ENCODE results near the gene MACROD2. TPM values are rescaled to one million over a fixed set of nuclear protein-coding genes. Genes with fewer than 3 reads are reported as not detected.

MACROD2 gene
- total RNA-seq, 4 donors from 2014 or later: 4.6 to 33.0 (median 8.3) TPM

DNA sequence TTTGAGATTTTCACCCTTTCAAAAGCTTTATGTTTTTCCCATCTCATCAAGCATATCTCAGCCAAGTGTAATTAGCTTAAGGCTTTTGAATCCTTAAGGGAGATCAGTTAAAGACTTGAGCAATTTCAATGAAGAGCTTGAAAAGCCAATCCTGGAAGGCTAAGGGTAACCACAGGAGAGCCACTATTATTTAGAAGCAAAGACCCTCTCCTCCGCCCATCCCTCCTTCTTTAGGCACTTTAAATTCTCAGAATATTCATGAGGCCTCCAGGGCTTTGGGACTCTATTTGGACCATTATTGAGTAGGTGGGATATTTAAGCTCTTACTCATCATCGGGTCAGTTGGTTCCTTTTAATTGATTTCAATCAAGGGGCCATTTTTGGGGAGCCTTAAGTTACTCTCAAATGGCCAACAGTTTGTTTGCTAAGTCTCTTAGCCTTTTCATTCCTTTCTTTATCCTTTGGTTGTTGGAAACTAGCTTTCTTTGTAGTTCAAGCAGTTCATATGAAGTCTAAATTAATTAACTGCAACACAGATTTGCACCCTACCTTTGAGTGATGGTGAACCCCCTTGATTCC is 2010.7 kb downstream of the MACROD2 start:
- Histone ChIP-seq H3K4me1 (no peaks in the 10 kb centered on the region), H3K9me3 (no peaks in the 10 kb centered on the region), H3K36me3 (no peaks in the 10 kb centered on the region), H3K4me3 (no peak overlapping the region), H3K27me3 (no peaks in the 10 kb centered on the region), H3K27ac (no peak overlapping the region)
- in situ Hi-C loops (cut with MboI; ENCODE audit: low pct_ligation_motif_present in 1 of 4, low pct_unique_long_range_greater_than_20kb in 1 of 4, low sequenced_read_pairs in 3 of 4) (no loop called here), intact Hi-C loops (cut with DNase I; ENCODE audit: low total_unique reads) (no loop called here)
- TF ChIP-seq, protein P1, sequence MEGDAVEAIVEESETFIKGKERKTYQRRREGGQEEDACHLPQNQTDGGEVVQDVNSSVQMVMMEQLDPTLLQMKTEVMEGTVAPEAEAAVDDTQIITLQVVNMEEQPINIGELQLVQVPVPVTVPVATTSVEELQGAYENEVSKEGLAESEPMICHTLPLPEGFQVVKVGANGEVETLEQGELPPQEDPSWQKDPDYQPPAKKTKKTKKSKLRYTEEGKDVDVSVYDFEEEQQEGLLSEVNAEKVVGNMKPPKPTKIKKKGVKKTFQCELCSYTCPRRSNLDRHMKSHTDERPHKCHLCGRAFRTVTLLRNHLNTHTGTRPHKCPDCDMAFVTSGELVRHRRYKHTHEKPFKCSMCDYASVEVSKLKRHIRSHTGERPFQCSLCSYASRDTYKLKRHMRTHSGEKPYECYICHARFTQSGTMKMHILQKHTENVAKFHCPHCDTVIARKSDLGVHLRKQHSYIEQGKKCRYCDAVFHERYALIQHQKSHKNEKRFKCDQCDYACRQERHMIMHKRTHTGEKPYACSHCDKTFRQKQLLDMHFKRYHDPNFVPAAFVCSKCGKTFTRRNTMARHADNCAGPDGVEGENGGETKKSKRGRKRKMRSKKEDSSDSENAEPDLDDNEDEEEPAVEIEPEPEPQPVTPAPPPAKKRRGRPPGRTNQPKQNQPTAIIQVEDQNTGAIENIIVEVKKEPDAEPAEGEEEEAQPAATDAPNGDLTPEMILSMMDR (IDR thresholded peaks at IDR 0.05): no peak
- DNase-seq: no peak
- 83 to 89% methylated on average over 2 of the region's 2 CpGs for WGBS, 2 donors (ENCODE audit: low coverage in 1 of 2)

DNA sequence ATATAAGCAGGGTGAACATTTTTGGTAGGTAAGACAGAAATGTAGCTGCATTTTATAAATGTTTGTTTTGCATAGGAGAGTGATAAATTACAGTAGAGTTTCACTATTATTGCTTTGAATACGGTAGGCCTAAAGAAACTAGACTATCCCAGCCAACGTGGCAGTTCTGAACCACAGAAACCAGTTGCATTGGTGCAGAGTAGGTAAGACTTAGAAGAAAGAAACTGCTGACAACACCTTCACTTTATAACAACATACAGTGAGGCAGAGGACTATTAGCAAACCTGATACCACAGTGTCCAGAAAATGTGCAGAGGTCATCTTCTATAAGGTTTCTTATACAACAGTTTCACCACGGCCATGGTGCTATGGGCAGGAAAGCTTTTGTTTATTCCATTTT is 2011.8 kb downstream of the MACROD2 start:
- WGBS, 2 donors (ENCODE audit: low coverage in 1 of 2): 71 to 100% methylated on average over 1 to 3 of the region's 3 CpGs
- Histone ChIP-seq H3K4me3 (no peak overlapping the region), H3K4me1 (no peaks in the 10 kb centered on the region), H3K27ac (no peak overlapping the region), H3K27me3 (no peaks in the 10 kb centered on the region), H3K9me3 (no peaks in the 10 kb centered on the region), H3K36me3 (no peaks in the 10 kb centered on the region)
- TF ChIP-seq EP300 (IDR thresholded peaks at IDR 0.05; ENCODE audit: low read depth) (no peak), POLR2A (IDR thresholded peaks at IDR 0.05) (no peak), POLR2AphosphoS5 (IDR thresholded peaks at IDR 0.05) (no peak)
- TF ChIP-seq, protein P1 (IDR thresholded peaks at IDR 0.05): no peak
- in situ Hi-C loops (cut with MboI; ENCODE audit: low pct_ligation_motif_present in 1 of 4, low pct_unique_long_range_greater_than_20kb in 1 of 4, low sequenced_read_pairs in 3 of 4): no loop called here
- intact Hi-C loops (cut with DNase I; ENCODE audit: low total_unique reads): no loop called here
- no peak for DNase-seq

DNA sequence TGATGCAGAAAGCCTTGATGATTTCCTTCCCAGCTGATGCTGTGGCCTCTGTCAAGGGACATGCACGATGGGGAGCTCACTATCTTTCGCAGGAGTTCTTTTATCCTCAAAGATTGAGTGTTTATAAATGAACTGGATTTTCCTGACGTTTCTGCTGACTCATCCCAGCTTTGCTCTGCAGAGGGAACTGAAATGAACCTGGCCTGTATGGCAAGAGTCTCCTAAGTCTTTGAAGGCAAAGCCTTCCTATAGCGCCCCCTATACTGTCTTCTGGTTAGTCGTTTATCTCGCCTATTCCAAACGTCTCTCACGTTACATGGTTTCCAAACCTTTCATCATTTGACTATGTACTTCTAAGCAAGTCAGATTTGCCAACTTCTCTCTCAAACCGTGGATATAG is 2012.6 kb downstream of the MACROD2 start:
- in situ Hi-C loops (cut with MboI; ENCODE audit: low pct_ligation_motif_present in 1 of 4, low pct_unique_long_range_greater_than_20kb in 1 of 4, low sequenced_read_pairs in 3 of 4): no loop called here
- intact Hi-C loops (cut with DNase I; ENCODE audit: low total_unique reads): no loop called here
- WGBS, 2 donors (ENCODE audit: low coverage in 1 of 2): 70 to 82% methylated on average over 9 of the region's 9 CpGs
- Histone ChIP-seq H3K9me3 (no peaks in the 10 kb centered on the region), H3K27ac (no peak overlapping the region), H3K27me3 (no peaks in the 10 kb centered on the region), H3K36me3 (no peaks in the 10 kb centered on the region), H3K4me1 (no peaks in the 10 kb centered on the region), H3K4me3 (no peak overlapping the region)
- no peak for DNase-seq
- no peak for TF ChIP-seq POLR2AphosphoS5 (IDR thresholded peaks at IDR 0.05)
- no peak for TF ChIP-seq EP300 (IDR thresholded peaks at IDR 0.05; ENCODE audit: low read depth)
- no peak for TF ChIP-seq POLR2A (IDR thresholded peaks at IDR 0.05)
- TF ChIP-seq, protein P1 (IDR thresholded peaks at IDR 0.05): no peak

DNA sequence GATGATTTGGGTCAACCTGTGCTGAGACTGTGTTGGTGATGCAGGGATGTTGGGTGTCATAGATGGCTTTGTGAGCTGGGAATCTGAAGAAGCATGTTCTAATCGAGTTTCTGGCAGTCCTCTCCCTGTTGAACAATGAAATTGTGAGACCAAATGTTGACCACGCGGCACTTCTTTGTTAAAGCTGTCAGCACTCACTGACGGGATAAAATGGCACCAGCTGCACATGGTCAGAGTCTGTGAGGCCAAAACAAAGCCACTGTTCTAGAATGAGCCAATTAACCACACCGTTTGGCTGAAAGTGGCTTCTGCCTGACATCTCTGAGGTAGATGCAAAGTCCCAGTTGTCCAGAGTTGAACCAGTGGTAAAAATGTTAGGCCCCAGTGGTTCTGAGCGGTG is 2015.7 kb downstream of the MACROD2 start:
- WGBS, 2 donors (ENCODE audit: low coverage in 1 of 2): 73 to 76% methylated on average over 3 to 6 of the region's 6 CpGs
- no peak for DNase-seq
- intact Hi-C loops (cut with DNase I; ENCODE audit: low total_unique reads) (no loop called here), in situ Hi-C loops (cut with MboI; ENCODE audit: low pct_ligation_motif_present in 1 of 4, low pct_unique_long_range_greater_than_20kb in 1 of 4, low sequenced_read_pairs in 3 of 4) (no loop called here)
- H3K27ac ChIP-seq: no peak overlapping the region
- H3K9me3 ChIP-seq: no peaks in the 10 kb centered on the region
- H3K4me1 ChIP-seq: no peaks in the 10 kb centered on the region
- no peaks in the 10 kb centered on the region for H3K27me3 ChIP-seq
- no peaks in the 10 kb centered on the region for H3K36me3 ChIP-seq
- TF ChIP-seq, protein P1 (IDR thresholded peaks at IDR 0.05): no peak
- TF ChIP-seq EP300 (IDR thresholded peaks at IDR 0.05; ENCODE audit: low read depth): no peak
- TF ChIP-seq POLR2AphosphoS5 (IDR thresholded peaks at IDR 0.05): no peak
- TF ChIP-seq POLR2A (IDR thresholded peaks at IDR 0.05): no peak
- H3K4me3 ChIP-seq: no peak overlapping the region
